Stomach (tissue), 4 donors: Measurements from ENCODE around the gene TELO2.

Experiments used
- POLR2A ChIP-seq, 4 donors: fragments of 450-650 bp; IDR thresholded peaks; one replicate each; pipeline ENCODE4 v1.6.1; 2016; ENCODE audit warnings: antibody characterized with exemption in 4 of 4, control low read depth in 2 of 4, mild to moderate bottlenecking in 1 of 4, moderate library complexity in 1 of 4
- TF ChIP-seq, protein P1 (sequence below), 7 experiments: fragments of 450-650 bp in 4 of 7; fragments of 200-600 bp in 3 of 7; sonication (generic) in 3 of 7; IDR thresholded peaks; one replicate each; pipeline ENCODE4 v1.5.1; 2016 to 2019; ENCODE audit warnings: antibody characterized with exemption in 7 of 7, control low read depth in 2 of 7, mild to moderate bottlenecking in 1 of 7

DNA sequence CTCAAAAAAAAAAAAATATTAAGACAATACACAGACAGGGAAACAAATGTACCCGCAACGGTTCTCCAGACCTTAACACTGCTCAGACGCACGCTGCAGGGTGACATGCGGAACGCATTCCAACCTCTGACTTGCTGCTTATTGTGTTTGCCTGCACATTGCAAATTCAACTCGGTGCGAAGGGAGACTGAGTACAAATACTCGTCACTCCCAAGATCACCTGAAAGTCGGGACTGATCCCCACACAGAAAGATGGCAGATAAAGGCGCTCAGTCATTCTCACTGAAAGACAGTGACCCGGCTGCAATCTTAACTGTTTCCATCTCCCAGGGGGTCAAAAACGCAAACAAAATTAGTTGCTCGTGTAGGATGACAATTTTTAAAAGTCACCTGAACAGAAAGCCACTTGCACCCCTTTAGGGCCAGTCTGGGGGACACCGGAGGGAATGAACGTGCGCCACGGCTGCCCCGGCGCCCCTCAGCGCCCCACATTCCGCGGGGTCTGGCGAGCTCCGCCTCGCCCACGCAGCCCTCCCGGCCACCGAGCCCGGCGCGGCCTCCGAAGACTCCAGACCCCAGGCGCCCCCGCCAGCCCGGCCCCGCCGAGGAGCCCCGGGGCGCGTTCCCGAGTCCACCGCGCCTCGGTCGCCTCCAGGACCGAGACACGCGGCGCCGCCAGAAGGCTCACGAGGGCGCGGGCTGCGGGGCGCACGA lies 18.9 kb upstream of the TELO2 start:
- TF ChIP-seq, protein P1, sequence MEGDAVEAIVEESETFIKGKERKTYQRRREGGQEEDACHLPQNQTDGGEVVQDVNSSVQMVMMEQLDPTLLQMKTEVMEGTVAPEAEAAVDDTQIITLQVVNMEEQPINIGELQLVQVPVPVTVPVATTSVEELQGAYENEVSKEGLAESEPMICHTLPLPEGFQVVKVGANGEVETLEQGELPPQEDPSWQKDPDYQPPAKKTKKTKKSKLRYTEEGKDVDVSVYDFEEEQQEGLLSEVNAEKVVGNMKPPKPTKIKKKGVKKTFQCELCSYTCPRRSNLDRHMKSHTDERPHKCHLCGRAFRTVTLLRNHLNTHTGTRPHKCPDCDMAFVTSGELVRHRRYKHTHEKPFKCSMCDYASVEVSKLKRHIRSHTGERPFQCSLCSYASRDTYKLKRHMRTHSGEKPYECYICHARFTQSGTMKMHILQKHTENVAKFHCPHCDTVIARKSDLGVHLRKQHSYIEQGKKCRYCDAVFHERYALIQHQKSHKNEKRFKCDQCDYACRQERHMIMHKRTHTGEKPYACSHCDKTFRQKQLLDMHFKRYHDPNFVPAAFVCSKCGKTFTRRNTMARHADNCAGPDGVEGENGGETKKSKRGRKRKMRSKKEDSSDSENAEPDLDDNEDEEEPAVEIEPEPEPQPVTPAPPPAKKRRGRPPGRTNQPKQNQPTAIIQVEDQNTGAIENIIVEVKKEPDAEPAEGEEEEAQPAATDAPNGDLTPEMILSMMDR (IDR thresholded peaks at IDR 0.05) = no peak
- TF ChIP-seq POLR2A (IDR thresholded peaks at IDR 0.05) = no peak
